GM21717 (cell line): Measurements from ENCODE around the gene CCDC201.

Experiments used
- ATAC-seq: cut with Tn5 transposase; IDR thresholded peaks from one replicate; pipeline ENCODE4 v1.9.1; 2021; ENCODE audit warnings: mild to moderate bottlenecking, moderate library complexity; ENCODE audit not compliant: unreplicated experiment

Gene CCDC201, protein sequence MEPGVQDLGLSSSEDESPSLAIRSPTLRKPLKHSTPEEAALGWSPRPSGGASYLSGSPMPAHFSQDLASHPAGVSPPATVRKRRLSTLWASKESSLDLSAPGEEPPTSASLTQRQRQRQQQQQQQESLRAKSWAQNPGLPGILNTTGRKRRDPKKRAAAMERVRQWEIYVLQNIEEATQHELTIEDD

GRCh38 chr7:45873035-45873354 is at the start of gene CCDC201:
Gene CCDC201, minus strand, starts transcription at chr7:45873082. Its CDS starts 75 bp downstream, at chr7:45873007.
- no peak for ATAC-seq

DNA sequence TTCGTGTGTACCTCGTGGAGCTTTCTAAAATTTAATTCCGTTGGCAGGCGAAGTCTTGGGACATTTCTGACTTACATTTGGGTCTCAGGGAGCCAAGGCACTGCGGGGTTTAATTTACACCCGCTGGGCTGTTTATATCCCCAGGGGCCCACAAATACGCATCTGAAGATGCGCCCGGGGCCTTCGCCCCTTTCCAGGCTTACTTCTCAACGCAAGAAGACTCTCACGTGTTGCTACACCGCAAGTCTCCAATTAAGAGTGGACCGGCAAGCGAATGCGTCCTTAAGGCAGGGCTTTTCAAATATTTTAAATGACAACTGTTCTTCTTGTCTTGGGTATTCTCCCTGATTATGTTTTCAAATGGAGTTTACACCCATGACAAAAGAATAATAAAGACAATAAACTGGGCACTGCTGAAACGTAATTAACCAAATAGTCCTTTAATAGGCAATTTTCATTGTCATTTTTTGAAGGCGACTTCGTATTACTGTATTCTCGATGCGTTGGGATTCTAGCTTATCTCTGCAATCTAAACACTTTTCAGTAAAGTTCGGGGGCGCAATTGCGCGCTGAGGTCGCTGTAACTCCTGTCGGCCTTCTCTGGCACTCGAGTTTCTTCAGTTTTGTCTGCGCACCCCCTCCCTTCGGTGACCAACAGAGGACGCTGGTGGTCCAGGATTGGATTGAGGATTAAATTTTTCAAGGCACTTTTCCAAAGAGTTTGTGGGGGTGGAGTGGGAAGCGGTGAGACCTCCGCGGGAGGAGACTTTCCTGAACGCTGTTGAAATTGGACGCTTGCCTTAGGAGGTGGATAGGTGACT is 49.0 kb upstream of the CCDC201 start:
- no peak for ATAC-seq

GRCh38 chr7:45921381-45921698 is 48.5 kb upstream of the CCDC201 start:
- no peak for ATAC-seq

- ATAC-seq, result no peak
These were observed 47.9 kb upstream of the CCDC201 start, which contains the start of gene IGFBP3 for GRCh38 chr7:45920502-45921380. Gene IGFBP3, minus strand, starts transcription at chr7:45921272. Its CDS starts 132 bp downstream, at chr7:45921140.

- ATAC-seq, result no peak
These were observed 47.1 kb upstream of the CCDC201 start for GRCh38 chr7:45919993-45920459.

DNA sequence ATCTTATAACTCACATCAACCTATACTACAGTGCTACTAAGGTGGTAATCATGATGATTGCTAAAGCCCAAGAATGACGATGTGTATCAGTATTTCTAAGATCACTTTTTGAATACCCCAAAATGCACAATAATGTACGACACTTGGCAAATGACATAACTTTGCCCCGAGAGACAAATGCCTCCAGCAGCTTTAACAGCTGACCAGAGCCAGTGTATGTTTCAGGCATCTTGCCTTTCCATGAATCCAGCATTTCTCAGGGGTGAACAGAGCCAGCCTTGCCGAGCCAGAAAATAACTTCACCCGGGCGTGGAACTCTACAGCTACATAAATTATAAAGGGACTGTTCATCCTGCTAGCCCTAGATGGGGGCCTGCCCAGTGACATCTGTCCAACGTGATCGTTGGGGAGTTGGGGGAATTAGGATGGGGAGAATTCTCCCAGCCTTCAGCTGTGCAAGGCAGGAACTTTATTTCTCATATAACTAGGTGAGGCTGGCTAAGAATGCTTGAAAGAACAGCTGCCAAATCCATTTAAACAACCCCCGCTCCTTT is 46.4 kb upstream of the CCDC201 start:
- no peak for ATAC-seq

GRCh38 chr7:45918556-45918955 is 45.7 kb upstream of the CCDC201 start:
- no peak for ATAC-seq

GRCh38 chr7:45917658-45918057 is 44.8 kb upstream of the CCDC201 start:
- ATAC-seq, result no peak

DNA sequence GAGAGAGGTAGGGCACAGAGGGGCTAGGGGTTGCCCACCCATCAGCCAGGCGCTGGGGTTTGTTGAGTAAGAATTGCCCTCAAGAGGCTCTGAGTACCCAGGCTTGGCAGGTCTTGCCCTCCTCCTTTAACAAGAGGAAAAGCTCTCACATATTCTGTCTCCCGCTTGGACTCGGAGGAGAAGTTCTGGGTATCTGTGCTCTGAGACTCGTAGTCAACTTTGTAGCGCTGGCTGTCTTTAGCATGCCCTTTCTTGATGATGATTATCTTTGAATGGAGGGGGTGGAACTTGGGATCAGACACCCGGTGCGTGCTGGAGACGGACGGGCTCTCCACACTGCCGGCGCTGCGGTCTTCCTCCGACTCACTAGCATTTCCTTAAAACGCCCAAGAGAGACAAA is 44.2 kb upstream of the CCDC201 start:
- ATAC-seq, result no peak

DNA sequence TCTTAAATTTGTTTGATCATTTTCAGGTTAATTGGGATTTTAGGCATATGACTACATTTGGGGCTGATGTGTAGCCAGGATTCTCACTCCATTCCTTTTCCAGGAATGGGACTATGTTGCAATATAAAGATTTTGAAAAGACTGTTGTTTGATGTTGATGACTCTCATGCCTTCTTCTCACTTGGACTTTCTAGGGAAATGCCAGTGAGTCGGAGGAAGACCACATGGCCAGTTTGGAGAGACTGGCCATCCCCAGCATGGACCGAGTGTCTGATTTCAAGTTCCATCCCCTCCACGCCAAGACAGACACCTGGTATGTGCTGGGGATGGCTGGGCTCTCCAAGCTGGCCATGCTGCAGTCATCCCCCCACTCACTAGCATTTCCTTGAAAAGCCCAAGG is 42.7 kb upstream of the CCDC201 start:
- ATAC-seq, result no peak

GRCh38 chr7:45914911-45915310 is 42.0 kb upstream of the CCDC201 start:
- ATAC-seq, result no peak

DNA sequence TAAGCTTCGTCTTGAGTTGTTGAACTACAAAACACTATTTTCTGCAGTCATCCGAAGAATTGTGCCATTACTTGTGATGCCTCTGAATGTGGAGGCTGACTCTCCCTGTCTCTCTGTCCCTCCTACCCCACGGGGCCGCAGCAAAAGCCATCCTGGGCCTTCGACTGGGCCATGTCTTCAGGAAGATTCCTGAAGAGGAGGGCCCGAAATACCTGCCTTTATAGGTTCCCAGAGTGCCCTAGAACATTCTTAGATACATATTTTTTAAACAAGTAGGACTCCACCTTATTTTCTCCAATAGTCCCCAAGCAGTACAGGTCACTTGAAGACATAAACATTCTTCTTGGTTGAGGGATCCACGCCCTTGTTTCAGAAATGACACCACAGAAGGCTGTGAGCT is 40.1 kb upstream of the CCDC201 start:
- no peak for ATAC-seq

DNA sequence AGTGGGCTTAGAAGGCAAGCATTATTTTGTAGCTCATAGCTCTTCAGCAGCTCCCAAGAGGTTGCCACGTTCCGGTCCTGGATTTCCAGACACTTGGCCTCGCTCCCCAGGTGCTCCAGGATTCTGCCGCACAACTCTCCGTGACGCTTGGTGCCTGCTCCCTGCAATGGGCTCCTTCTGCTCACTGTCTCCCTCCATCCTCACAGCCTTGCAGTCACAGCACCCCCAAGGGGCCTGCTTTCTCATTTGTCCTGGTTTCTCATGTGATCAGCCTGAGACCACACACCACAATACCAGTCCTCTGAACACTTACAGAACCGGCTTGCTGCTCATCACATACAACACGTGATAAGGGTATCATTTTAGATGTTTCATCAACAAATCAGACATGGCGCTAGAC is 38.4 kb upstream of the CCDC201 start:
- ATAC-seq, result no peak

DNA sequence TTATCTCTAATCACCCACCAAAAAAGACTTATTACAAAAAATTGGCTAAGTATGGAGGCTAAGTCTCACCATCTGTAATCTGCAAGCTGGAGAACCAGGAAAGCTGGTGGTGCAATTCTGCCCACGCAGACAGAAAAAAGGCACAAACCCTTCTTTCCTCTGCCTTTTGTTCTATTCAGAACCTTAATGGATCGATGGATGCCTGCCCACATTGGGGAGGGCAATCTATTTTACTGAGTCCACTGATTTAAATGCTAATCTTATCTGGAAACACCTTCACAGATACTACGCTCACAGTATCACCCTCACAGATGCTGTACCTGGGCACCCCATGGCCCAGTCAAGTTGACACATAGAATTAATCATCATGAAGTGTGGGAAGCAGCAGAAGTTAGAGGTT is 38.0 kb upstream of the CCDC201 start:
- no peak for ATAC-seq

DNA sequence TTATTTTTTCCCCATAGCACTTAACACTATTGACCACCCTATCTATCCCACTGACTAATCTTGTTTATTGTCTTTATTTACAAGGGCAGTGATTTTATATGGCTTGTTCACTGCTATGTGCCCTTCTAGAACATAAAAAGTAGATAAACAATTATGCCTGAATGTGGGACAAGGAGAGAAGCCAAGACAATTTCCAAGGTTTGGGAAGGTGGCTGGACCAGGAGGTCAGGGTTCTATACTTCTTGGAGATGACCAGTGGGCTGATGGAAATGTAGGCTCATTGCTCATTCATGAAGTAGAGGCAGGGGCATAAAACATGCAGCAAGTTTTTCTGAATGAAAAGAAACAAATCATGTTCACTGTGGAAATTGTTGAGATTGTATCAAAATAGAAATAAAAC is 36.7 kb upstream of the CCDC201 start:
- no peak for ATAC-seq

- no peak for ATAC-seq
These were observed 29.9 kb upstream of the CCDC201 start for GRCh38 chr7:45902820-45903219.

GRCh38 chr7:45901566-45901965 is 28.7 kb upstream of the CCDC201 start:
- ATAC-seq, result no peak

DNA sequence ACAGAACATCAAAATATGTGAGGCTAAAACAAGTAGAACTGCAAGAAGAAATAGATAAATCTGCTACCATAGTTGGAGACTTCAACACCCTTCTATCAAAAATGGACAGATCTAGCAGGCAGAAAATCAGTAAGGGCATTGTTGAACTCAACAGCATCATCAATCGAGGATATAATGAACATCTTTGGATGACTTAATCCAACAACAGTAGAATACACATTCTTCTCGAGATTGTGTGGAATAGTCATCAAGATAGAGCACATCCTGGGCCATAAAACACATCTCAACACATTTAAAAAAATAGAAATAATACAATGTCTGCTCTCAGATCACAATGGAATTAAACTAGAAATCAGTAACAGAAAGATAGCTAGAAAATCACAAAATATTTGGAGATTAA is 25.3 kb upstream of the CCDC201 start:
- no peak for ATAC-seq

- ATAC-seq, result no peak
These were observed 24.3 kb upstream of the CCDC201 start for GRCh38 chr7:45897042-45897690.

DNA sequence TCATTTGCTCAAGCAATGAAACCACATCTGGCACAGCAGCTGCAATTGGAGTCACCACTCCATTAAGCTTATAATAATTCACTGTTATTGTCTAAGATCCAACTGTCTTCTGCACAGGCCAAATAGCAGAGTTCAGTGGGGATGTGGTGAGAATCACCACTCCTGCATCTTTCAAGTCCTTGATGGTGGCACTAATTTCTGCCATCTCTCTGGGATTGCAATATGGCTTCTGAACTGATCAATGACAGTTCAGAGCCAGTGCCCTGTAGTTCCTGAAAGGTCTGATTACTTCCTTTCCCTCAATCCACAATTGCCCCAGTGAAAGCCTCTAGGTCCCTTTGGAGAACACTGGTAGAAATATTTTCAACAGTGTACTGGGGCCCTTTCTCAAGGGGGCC is 21.8 kb upstream of the CCDC201 start:
- no peak for ATAC-seq
